ENCODE results near the gene NDST1. TPM values are rescaled to one million over a fixed set of nuclear protein-coding genes. Genes with fewer than 3 reads are reported as not detected.

Gene NDST1
- total RNA-seq, 1 donor: 12.9 TPM

DNA sequence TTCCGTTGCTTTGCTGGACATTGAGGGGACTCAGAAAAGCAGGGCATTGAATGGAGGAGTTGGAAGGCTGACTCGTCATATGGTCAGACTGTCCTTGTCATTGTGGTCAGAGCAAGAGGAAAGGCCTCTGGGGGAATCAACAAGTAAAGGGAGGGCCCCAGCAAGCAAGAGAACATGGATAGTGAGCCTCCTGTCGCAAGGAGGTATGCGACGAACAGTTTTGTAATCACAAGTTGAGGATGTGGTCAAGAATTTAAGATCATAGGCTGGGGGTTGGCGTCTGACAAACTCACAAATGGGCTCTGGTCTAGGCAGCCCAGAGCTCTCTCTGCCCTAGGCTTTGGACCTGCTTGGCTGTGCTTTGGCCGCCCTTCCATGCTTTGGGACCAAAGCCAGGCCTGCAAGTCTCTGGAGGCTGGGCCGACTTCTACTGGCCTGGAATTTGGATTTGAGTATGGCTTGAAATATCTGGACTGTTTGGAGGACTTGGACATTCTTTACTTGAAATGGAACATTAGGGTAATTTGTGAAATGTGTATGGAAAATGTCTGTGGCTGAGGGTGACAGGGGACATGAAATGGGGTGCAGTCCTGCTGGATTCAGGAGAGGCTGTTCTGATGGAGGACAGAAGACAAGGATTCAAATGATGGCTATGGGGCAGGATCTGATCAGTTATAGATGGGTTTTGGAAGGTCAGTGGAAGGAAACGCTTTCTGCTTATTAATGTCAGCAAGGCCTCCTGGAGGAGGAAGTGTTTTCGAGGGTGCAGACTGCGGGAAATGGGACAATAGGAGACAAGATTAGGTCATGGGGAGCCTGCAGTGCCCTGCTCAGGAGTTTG lies 19.2 kb upstream of the NDST1 start:
- no peak for DNase-seq (ENCODE audit: low read depth in 2 of 3, low spot score in 2 of 3)

DNA sequence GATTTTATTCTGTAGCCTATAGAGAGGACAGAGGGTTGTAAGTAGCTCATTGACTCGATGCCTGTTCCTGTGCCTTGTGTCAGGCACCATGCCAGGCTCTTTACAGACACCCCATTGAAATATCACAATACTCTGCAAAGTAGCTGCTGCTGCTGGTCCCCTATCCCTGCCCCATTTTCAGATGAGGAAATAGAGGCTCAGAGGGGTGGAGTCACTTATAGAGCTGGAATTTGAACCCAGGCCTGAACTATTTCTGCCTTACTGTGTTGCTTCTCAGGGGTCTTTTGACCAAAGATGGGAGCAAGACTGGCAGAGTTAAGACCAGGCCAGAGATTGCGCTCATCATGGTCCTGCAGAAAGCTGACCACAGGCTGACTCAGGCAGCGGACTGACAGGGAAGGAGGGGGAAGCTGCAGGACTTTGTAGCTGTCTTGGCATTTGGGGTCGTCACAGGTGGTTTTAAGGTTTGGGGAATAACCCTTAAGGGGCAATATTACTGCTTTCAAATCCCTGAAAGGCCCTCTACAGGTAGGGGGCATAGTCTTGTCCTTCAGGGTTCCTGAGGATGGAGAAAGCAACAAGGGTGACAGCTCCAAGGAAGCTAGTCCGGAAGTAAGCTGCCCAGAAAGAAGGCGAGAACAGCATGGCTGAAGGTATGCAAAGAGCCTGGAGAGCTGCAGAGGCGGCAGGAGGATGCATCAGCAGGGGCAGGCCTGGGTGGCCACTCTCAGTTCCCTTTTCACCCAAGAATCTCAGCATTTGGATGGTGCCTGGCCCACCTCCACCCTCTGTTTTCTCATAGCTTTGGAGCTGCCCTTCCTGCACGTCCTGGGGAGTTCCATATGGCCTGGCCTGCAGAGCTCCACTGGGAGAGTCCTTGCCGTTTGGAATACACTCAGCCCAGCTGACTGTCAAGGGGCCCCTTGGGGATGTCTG lies 18.3 kb upstream of the NDST1 start:
- DNase-seq (ENCODE audit: low read depth in 2 of 3, low spot score in 2 of 3): no peak

DNA sequence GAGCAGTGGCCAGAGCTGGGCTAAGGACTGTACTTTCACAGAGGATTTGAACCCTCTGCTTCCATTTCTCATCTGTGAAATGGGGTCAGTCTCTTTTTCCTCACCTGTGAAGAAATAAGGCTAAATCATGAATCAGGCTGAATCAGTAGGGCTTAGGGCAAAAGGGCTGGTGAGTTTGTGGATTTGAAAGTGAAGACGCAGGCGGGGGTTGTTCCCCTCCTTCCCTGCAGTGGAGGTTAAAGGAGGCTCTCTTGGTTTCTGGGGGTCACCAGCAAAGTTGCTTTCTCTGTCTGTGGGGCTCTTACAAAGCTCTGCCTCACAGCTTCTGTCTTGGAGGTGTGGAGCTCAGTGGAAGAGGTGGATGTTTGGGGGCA lies 17.6 kb upstream of the NDST1 start:
- DNase-seq (ENCODE audit: low read depth in 2 of 3, low spot score in 2 of 3): no peak

DNA sequence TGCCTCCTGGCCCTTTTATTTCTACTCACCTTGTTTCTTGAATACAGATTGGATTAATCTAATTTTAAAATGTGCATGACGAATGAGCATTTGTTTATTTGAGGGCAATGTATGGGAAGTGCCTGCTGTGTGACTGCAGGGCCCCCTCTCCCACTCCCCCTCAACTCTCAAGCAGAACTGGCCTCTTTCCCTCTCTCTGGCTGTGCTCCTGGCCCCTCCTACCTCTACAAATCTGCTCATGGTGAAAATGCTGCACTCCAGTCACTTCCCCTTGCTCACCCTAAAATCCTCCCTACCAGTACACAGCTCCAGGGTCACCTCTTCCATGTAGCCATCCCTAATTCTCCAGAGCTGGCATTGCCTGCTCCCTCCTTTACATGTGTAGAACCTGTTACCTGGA lies 17.2 kb upstream of the NDST1 start:
- DNase-seq (ENCODE audit: low read depth in 2 of 3, low spot score in 2 of 3): peak in 1 of 3 donors; percentile 39

DNA sequence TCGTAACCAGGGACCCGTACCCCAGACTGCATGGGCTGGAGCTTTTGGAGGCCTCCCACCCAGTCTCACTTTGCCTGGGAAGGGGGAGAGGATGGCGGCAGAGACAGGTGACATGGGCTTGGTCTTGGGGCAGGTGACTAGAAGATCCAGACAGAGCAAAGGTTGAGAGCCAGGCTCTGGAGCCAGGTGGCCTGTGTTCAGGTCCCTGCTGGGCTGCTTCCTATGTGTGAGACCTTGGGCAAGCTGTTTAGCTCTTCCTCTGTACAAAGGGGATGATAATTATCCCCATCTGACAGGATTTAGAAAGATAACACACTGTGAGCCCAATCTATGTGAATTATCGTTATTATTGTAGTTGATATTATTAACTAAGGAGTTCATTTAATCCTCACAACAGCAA lies 16.1 kb upstream of the NDST1 start:
- no peak for DNase-seq (ENCODE audit: low read depth in 2 of 3, low spot score in 2 of 3)

DNA sequence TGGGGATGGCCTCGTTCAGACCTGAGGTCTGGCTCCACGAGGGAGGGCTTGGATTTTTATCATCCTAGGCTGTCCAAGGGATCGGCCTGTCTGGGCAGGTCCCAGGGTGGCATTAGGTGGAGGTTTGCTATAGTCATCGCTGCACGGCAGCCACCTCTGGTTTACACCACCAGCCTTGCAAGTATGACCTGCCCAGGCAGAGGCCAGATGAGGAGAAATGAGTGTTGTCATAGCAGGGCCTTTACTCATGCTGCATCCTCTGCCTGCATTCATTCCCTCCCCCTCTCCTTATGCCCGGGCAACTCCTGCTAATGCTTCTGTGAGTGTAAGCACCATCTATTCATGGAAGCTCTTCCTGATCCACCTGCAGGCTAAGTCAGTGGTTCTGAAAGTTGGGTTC lies 15.3 kb upstream of the NDST1 start:
- DNase-seq (ENCODE audit: low read depth in 2 of 3, low spot score in 2 of 3): no peak

DNA sequence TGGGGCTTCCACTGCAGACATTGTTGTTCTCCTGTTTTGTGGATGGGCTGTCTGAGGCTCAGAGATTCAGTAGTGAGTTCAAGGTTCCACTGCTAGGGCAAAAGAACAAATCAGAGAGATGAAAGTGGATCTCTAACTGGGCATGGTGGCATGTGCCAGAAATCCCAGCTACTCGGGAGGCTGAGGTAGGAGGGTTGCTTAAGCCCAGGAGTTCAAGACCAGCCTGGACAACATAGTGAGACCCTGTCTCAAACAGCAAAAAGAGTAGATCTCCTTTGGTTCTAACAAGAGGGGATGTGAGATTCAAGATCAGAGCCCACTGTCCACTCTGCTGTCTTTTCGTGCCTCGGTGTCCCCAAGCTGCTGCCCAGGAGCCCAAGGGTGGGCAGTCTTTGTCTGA lies 11.8 kb upstream of the NDST1 start:
- no peak for DNase-seq (ENCODE audit: low read depth in 2 of 3, low spot score in 2 of 3)

DNA sequence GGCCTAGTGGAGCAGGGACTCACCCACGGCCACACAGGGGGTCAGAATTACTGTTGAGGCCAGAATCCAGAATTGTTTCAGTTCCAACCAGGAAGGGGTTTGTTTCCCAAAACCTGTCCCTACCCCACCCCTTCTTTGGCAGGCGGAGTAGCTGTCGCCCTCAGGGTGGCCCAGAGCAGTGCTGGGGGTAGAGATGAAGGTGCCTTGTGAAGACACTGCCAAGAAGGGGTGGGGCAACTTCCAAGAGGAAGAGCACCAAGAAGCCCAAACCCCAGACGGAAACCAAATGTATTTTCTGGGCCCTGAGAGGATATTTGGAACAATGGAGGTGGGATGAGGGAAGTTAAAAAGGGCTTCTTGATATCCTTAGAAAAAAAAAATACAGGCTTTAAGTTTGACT lies 11.4 kb upstream of the NDST1 start:
- DNase-seq (ENCODE audit: low read depth in 2 of 3, low spot score in 2 of 3): no peak

DNA sequence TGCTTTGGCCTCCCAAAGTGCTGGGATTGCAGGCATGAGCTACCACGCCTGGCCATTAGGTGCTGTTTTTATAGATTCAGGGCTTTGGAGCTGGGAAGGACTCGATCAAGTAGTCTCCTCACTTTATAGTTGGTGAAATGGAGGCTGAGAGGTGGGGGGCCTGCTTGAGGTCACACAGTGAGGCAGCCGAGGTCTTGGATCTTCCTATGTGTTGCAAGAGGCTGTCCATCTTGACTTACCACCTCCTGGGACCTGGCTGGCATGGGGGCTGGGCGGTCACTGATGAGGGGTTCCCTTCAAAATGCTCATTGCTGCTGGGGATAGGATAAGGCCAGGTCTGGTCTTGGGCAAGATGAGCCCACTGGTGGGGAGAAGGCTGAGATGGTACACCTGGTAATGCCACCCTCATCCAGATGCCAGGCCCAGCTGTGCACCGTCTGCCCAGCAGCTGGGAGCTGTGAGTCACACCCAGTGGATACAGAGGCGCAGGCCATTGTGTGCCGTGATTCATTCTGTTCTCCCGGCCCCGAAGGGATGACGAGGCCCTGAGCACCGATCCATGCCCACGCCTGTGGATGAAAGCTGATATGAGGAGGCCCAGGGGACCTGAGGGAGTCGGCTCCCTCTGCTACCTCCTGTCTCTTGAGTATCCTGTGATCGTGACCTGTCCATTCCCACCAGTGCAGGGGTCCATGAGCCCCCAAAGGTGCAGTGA lies 10.5 kb upstream of the NDST1 start:
- DNase-seq (ENCODE audit: low read depth in 2 of 3, low spot score in 2 of 3): no peak

DNA sequence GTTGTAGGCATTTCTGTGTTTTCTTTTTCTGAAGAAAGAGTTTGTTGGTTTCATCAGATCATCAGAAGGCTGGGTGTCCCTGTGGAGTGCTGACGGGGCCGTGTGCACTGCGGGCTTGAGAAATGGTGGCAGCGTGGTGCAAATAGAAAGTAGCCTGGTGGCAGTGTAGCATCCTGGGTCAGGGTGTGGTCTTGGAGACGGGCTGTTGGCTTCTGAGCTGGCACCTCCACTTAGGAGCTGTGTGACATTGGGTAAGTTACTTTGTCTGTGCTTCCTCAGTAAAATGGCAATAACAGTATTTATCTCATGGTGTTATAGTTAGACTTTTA lies 10.0 kb upstream of the NDST1 start:
- DNase-seq (ENCODE audit: low read depth in 2 of 3, low spot score in 2 of 3): no peak

DNA sequence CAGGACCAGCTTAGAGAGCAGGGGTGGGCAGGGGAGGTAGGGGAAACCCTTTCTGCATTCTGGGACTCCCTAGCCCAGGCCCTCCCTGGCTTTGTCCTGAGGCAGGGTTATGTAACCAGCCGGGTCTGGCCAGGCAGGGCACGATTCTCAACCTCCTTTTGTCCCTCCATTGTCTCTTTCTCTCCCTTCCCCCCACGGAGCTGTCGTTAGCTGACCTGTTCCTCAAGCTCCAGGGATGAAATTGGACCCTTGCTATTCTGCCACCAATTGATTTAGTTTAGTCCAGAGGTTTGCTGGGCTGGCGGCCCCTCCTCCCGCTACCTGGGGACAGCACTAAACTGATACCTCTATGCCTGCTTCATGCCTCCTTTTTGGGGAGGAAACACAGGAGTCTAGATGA lies 9.4 kb upstream of the NDST1 start:
- DNase-seq (ENCODE audit: low read depth in 2 of 3, low spot score in 2 of 3): no peak

DNA sequence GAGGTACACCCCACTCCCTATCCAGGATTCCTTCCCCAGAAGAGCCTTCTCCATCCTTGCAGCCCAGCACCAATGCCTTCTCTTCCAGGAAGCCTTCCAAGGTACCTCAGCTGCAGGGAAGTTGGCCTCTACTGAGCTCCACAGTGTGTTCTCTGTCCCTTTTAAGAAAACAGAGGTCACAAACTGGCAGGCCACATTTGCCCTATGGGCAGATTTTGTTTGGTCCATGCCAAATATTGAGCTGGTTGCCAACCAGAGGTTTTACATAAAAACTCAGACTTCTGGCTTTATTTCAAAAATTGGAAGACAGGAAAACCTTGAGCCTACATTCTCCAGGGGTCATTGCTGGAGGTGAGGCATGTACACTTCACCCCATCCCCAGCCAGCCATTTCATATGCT lies 9.0 kb upstream of the NDST1 start:
- DNase-seq (ENCODE audit: low read depth in 2 of 3, low spot score in 2 of 3): no peak

DNA sequence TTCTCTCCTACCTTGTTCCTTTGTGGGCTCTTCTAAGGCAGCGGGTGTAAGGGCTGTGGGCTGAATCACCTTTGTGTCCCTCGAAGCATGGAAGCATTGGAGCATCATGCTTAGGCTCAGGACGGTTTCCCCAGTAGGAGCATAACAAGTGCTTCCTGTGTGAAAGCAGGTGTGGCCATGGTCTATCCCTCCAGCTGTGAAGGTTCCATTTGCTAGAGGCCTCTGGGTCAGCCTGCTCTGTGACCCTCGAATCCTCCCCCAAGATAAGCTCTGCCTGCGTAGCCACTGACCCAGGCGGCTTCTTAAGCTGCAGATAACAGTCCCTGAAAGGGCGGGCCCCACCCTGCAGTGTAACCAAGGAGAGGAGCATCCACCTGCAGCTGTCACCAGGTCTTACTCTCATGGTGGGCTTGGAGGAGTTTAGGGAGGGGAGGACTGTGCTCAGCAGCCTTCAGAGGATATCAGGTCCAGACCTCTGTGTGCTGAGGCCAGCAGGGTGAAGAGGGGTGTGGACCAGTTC lies 8.4 kb upstream of the NDST1 start:
- DNase-seq (ENCODE audit: low read depth in 2 of 3, low spot score in 2 of 3): no peak

DNA sequence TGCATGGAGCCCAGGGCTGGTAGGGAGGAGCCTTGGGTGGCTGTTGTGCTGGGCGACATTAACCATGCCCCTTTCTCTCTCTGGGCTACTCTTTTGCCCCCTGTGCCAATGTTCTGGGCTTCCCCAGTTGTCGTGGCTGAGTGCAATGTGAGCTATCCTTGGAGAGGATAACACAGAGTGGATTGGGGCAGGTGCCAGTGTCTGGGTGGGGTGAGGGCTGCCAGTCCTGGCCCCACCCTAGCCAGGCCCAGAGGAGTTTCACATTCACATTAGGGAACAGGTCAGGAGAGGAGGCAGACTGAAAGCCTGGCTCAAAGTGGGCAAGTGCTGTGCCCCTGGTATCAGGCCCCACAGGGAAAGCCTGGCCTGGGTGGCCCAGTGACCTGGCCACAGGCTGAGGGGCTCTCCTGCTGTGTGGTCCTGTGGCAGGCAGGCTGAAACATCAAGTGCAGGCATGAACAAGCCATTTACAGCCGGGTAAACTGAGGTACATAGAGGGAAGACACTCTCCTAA lies 7.5 kb upstream of the NDST1 start:
- DNase-seq (ENCODE audit: low read depth in 2 of 3, low spot score in 2 of 3): no peak

DNA sequence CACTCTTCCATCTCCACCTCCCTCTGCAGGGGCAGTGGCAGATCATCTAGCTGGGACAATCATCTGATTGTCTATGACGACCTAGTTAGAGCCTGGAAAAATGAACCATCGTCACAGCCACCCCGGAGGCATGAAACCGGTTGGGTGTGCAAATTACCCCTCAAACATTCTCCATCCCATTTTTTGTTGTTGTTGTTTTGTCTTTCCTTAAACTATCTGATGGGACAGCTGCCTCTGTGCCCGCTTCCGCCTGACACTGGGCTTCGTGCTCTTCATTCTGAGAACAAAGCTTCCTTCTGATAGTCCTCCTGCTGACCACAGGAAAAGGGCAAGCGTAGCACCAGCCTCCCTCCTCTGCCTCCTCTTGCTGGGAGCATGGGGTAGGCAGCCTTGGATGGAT lies 7.0 kb upstream of the NDST1 start:
- no peak for DNase-seq (ENCODE audit: low read depth in 2 of 3, low spot score in 2 of 3)

DNA sequence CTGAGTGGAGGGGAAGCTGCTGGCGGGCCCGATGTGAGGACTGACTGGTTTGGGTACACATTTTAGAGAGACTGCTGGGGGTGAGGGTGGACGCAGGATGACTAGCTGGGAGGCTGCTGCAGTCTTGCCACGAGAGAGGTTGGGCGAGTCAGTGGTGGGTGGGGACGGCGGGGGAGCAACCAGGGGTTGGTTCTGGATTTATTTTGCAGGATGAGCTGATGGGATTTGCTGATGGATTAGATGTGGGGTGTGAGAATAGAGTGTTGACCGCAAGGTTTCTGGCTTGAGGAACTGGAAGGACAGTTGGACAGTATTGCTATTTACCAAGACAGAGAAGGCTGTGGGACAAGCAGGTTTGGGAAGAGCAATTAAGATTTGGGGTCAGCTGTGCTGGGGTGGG lies 5.8 kb upstream of the NDST1 start:
- no peak for DNase-seq (ENCODE audit: low read depth in 2 of 3, low spot score in 2 of 3)

DNA sequence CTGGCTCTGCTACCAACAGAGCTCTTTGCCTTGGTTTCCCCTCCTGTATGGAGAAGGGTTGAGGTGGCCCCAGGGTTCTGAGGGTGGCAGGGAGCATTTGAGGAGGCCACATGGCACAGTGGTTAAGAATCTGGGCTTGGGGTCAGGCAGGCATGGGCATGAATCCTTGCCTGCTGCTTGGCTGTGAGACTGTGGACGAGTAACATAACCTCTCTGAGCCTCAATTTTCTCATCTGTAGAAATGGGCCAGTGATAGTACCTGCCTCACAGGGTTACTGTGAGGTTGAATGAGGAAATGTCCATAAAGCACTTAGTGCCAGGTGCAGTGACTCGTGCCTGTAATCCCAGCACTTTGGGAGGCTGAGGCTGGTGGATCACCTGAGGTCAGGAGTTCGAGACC lies 5.1 kb upstream of the NDST1 start:
- DNase-seq (ENCODE audit: low read depth in 2 of 3, low spot score in 2 of 3): no peak

DNA sequence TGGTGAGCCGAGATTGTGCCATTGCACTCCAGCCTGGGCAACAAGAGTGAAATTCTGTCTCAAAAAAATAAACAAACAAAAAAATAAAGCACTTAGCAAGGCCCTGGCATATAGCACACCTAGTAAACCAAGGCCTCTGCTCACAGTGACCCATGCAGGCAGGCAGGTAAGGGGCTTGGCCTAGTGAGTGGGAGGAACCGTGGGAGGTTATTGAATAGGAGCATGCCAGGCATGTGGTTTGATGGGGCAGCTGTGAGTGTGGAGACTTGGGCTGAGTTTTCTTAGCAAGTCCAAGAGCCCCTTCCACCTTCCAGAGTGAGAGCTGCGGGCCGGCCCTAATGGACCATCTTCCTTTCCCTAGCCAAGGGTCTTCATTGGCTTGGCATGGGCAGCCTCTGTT lies 4.5 kb upstream of the NDST1 start:
- no peak for DNase-seq (ENCODE audit: low read depth in 2 of 3, low spot score in 2 of 3)

DNA sequence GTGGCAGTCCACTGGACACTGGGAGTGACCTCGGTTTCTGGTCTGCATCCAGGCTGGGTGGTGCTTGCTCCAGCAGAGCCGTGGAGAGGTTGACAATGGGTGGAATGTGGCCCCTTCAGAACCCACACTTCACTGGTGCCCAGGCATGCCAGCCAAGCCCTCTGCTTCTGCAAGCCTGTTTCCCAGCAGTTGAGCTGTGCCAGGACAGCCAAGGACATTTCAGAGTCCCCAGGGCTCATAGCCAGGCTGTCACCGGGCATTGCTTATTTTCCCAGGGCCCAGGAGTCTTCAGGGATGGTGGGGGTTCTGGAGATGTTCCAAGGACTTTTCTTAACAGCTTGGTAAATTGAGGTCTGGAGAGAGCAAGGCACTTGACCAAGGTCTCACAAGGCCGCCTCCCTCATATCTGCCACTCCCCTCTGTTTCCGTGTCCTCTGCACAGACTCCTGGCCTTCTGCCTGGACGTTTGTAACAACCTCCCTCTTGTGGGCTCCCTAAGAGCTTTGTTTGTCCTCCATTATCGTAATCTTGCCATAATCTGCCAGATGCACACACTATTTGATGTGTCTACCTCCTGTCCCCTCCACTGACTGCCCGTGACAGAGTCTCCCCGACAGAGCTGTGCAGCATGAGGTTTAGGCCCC lies 3.8 kb upstream of the NDST1 start:
- no peak for DNase-seq (ENCODE audit: low read depth in 2 of 3, low spot score in 2 of 3)

DNA sequence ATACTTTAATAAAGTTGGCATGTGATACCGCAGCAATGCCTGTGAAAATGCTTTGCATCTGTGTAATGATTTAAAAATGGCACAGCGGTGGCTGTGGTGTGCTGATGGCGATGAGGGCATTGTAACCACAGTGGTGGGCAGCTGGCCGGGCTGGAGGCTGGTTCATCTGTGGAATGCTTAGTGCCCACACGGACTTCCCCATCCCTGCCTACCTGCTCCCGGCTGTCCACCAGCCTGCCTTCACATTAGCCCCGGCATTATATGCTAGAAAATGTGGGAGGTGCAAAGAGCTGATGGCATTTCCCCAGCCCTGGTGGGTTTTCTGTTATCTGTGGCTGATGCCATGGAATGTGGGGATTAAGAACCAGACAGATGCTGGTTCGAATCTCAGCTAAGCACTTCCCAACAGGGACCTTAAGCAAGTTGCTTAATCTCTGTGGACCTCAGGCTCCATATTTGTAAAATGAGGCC lies 2.9 kb upstream of the NDST1 start:
- DNase-seq (ENCODE audit: low read depth in 2 of 3, low spot score in 2 of 3): no peak
